ENCODE measurements around the gene CDH4. TPM values are rescaled to one million over a fixed set of nuclear protein-coding genes. Genes with fewer than 3 reads are reported as not detected.

The CDH4 gene
- total RNA-seq, 1 donor from 2014 or later = 0.06 TPM

DNA sequence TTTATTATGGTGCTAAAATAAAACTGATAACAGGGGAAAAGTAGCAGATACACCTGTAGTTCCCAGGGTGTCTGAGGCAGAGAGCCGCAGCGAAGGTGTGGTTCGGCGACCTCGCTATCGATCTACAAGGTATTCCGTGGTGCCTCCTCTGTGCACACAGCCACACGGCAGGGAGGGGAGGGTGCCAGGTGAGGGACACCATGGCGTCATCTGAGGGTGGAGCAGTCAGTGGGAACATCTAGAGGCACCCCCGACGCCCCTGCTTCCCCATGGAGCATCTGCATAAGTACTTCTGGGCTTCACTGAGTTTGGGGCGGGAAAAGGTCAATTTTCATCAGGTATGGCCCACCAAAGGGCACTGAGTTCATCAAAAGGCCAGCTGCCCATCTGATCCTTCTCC is 570.3 kb downstream of the CDH4 start:
- H3K4me3 ChIP-seq = no peak overlapping the region
- DNase-seq (peak; percentile 25), ATAC-seq (no peak)
- no peaks in the 10 kb centered on the region for H3K4me1 ChIP-seq
- H3K27ac ChIP-seq = no peak overlapping the region
- intact Hi-C loops (cut with DNase I) = no loop called here
- H3K36me3 ChIP-seq = no peaks in the 10 kb centered on the region
- peaks cover 4% of the 10 kb centered on the region for H3K27me3 ChIP-seq (ENCODE audit: low read depth)
- no peaks in the 10 kb centered on the region for H3K9me3 ChIP-seq
- TF ChIP-seq, protein P1, sequence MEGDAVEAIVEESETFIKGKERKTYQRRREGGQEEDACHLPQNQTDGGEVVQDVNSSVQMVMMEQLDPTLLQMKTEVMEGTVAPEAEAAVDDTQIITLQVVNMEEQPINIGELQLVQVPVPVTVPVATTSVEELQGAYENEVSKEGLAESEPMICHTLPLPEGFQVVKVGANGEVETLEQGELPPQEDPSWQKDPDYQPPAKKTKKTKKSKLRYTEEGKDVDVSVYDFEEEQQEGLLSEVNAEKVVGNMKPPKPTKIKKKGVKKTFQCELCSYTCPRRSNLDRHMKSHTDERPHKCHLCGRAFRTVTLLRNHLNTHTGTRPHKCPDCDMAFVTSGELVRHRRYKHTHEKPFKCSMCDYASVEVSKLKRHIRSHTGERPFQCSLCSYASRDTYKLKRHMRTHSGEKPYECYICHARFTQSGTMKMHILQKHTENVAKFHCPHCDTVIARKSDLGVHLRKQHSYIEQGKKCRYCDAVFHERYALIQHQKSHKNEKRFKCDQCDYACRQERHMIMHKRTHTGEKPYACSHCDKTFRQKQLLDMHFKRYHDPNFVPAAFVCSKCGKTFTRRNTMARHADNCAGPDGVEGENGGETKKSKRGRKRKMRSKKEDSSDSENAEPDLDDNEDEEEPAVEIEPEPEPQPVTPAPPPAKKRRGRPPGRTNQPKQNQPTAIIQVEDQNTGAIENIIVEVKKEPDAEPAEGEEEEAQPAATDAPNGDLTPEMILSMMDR (IDR thresholded peaks at IDR 0.05) = no peak

DNA sequence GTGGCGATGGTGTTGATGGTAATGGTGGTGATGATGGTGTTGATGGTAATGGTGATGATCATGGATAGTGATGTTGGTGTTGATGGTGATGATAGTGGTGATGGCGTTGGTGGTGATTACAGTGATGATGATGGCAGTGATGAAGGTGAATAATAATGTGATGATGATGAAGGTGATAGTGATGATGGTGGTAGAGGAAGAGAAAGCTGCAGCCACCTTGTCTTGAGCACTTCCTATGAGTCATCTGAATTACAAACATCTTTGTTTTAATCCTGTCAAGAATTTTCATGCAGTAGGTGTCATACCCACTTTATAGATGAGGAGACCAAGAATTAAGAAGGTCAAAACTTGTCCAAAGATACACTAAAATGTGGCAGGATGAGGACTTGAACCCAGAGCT is 571.2 kb downstream of the CDH4 start:
- Histone ChIP-seq H3K27ac (no peak overlapping the region), H3K9me3 (no peaks in the 10 kb centered on the region), H3K27me3 (ENCODE audit: low read depth) (peaks cover 4% of the 10 kb centered on the region), H3K4me1 (no peaks in the 10 kb centered on the region), H3K4me3 (no peak overlapping the region), H3K36me3 (no peaks in the 10 kb centered on the region)
- intact Hi-C loops (cut with DNase I) = no loop called here
- TF ChIP-seq, protein P1 (IDR thresholded peaks at IDR 0.05) = no peak
- ATAC-seq (no peak), DNase-seq (no peak)

DNA sequence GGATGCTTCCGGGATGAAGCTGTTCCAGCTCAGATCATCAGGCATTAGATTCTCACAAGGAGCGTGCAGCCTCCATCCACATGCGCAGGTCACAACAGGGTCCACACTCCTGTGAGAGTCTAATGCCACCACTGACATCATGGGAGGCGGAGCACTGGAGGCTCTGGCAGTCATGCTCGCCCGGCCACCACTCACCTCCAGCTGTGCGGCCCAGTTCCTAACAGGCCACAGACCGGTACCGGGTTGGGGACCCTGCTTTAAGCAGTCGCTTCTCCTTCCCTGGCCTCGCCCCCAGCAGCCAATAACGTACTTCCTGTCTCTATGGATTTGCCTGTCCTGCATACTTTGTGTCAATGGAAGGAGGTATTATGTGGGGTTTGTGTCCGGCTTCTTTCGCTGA is 576.8 kb downstream of the CDH4 start:
- intact Hi-C loops (cut with DNase I) = no loop called here
- no peaks in the 10 kb centered on the region for H3K36me3 ChIP-seq
- H3K27me3 ChIP-seq (ENCODE audit: low read depth) = peaks cover 30% of the 10 kb centered on the region
- no peaks in the 10 kb centered on the region for H3K4me1 ChIP-seq
- DNase-seq (no peak), ATAC-seq (no peak)
- H3K4me3 ChIP-seq = no peak overlapping the region
- no peaks in the 10 kb centered on the region for H3K9me3 ChIP-seq
- TF ChIP-seq, protein P1 (IDR thresholded peaks at IDR 0.05) = no peak
- no peak overlapping the region for H3K27ac ChIP-seq

DNA sequence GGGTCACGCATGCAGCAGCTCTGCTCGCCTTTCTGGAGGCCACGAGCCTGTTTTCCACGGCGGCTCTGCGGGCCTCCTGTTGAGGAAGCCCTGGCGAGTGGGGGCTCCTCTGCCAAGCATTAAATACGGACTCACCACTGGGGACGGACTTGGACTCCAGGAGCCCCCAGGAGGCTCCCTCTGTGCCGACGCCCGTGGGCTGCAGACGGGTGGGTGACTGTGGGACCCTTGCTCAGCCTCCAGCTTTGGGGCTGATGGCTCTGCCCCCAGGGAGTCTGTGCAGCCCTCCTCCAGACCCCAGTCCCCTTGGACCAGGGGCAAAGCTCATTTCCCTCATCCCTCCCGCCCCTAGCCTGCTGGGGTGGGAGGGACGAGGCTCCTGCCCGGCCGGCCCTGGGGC is 577.5 kb downstream of the CDH4 start:
- Histone ChIP-seq H3K36me3 (no peaks in the 10 kb centered on the region), H3K4me3 (no peak overlapping the region), H3K27me3 (ENCODE audit: low read depth) (peaks cover 30% of the 10 kb centered on the region), H3K27ac (no peak overlapping the region), H3K4me1 (no peaks in the 10 kb centered on the region), H3K9me3 (no peaks in the 10 kb centered on the region)
- no peak for ATAC-seq
- DNase-seq = no peak
- intact Hi-C loops (cut with DNase I) = no loop called here
- TF ChIP-seq, protein P1 (IDR thresholded peaks at IDR 0.05) = no peak

DNA sequence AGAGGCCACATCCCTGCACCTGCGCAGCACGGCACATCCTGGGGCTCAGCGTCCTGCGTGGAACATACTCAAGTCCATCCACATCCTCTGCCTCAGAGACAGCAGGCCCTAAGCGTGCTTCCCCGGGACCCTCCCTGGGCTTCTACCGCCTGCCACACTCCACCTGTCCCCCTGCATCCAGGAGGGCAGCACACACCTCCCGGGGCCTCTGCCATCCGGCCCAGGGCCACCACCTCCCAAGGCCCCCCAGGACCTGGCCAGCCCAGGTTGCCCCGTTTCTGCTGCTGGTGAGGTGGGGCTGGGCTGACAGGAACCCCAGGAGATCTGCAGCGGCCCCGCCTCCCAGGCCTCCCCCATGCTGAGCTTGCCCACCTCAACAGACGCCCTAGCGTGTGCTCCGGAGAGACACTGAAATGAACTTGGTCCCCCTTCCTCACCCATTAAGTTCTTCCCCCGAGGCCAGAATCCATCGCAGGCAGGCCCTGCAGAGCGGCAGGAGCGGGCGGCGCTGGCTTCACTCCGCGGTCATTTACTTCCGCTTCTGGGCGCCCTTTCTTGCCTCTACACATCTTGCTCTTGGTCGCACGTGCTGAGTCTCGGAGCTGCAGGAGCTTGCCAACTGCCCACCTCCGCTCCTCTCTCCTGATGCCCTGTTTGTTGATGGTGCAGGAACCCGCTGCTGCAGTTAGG is 578.3 kb downstream of the CDH4 start:
- intact Hi-C loops (cut with DNase I) = no loop called here
- no peak for ATAC-seq

More for the DNA sequence above, 578.3 kb downstream of the CDH4 start:
- peaks cover 27% of the 10 kb centered on the region for H3K27me3 ChIP-seq (ENCODE audit: low read depth)
- no peak overlapping the region for H3K27ac ChIP-seq
- no peaks in the 10 kb centered on the region for H3K4me1 ChIP-seq
- no peaks in the 10 kb centered on the region for H3K36me3 ChIP-seq
- H3K4me3 ChIP-seq = no peak overlapping the region
- H3K9me3 ChIP-seq = no peaks in the 10 kb centered on the region
- DNase-seq = no peak
- TF ChIP-seq, protein P1 (IDR thresholded peaks at IDR 0.05) = no peak
